ENCODE results near the gene SRD5A3.
A peak's percentile ranks its signal among the peaks of the same experiment; 100 is the strongest.
"Not testable (repeated sequence)": the region's sequence is repeated elsewhere in the genome, so short reads cannot be mapped to it uniquely, and the experiment has no call there.

Gene SRD5A3

GRCh38 chr4:55330241-55330640 lies 15.8 kb upstream of the SRD5A3 start:
- no peak overlapping the region for H3K4me3 Mint-ChIP-seq
- H3K4me1 Mint-ChIP-seq (ENCODE audit: low read depth): no peaks in the 10 kb centered on the region
- H3K27me3 Mint-ChIP-seq: peaks cover 19% of the 10 kb centered on the region
- peaks cover 4% of the 10 kb centered on the region for H3K9me3 Mint-ChIP-seq
- H3K36me3 Mint-ChIP-seq (ENCODE audit: low read depth): no peaks in the 10 kb centered on the region
- H3K27ac Mint-ChIP-seq: no peak overlapping the region

GRCh38 chr4:55336138-55337034 lies 9.7 kb upstream of the SRD5A3 start:
- H3K36me3 Mint-ChIP-seq (ENCODE audit: low read depth): no peaks in the 10 kb centered on the region
- H3K27ac Mint-ChIP-seq: peak overlapping the region; percentile 80
- peak overlapping the region; percentile 9 for H3K4me3 Mint-ChIP-seq
- H3K4me1 Mint-ChIP-seq (ENCODE audit: low read depth): peaks cover 21% of the 10 kb centered on the region
- H3K27me3 Mint-ChIP-seq: peaks cover 7% of the 10 kb centered on the region
- H3K9me3 Mint-ChIP-seq: no peaks in the 10 kb centered on the region

DNA sequence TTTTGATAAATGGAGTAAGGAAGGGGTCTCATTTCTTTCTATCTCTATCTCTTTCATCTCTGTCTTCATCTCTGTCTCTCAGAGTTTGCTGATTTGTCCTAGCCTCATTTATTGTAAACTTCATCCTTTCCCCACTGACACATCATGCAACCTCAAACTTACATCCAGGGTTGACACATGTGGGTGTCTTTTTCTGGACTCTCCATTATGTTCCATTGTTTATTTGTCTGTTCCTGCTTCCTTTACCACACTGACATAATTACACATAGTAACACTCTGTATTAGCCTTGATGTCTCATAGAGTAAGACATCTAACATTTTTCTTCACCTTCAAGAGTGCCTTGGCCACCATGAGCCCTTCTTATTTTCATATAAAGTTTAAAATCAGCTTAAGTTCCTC lies 8.1 kb upstream of the SRD5A3 start:
- Mint-ChIP-seq H3K36me3 (ENCODE audit: low read depth) (no peaks in the 10 kb centered on the region), H3K4me3 (no peak overlapping the region), H3K27me3 (peaks cover 7% of the 10 kb centered on the region)

GRCh38 chr4:55338486-55338885 lies 7.6 kb upstream of the SRD5A3 start:
- Mint-ChIP-seq H3K9me3 (no peaks in the 10 kb centered on the region), H3K4me1 (ENCODE audit: low read depth) (peaks cover 21% of the 10 kb centered on the region), H3K27me3 (peaks cover 7% of the 10 kb centered on the region), H3K36me3 (ENCODE audit: low read depth) (no peaks in the 10 kb centered on the region), H3K27ac (no peak overlapping the region), H3K4me3 (no peak overlapping the region)

More for the DNA sequence above, 8.1 kb upstream of the SRD5A3 start:
- Mint-ChIP-seq H3K27ac (peak overlapping the region; percentile 71), H3K9me3 (no peaks in the 10 kb centered on the region), H3K4me1 (ENCODE audit: low read depth) (peaks cover 21% of the 10 kb centered on the region)

DNA sequence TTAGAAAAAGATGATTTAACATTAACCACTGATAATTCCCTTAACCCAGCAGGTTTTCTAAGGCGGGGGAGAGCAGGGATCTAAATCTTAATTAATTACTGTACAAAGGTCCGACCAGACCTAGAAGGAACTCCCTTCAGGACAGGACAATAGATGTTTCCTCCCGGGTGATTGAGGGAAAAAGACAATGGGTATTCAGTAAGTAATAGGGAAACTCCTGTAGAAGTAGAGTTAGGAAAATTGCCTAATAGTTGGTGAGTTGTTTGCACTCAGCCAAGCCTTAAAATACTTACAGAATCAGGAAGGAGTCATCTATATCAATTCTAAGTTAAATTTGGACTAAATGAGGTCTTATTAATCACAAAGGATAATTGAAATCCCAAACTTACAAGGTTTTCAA lies 5.8 kb upstream of the SRD5A3 start:
- H3K27ac Mint-ChIP-seq: no peak overlapping the region
- peaks cover 28% of the 10 kb centered on the region for H3K4me1 Mint-ChIP-seq (ENCODE audit: low read depth)
- H3K36me3 Mint-ChIP-seq (ENCODE audit: low read depth): no peaks in the 10 kb centered on the region
- no peak overlapping the region for H3K4me3 Mint-ChIP-seq
- no peaks in the 10 kb centered on the region for H3K9me3 Mint-ChIP-seq
- peaks cover 3% of the 10 kb centered on the region for H3K27me3 Mint-ChIP-seq

- H3K36me3 Mint-ChIP-seq (ENCODE audit: low read depth): no peaks in the 10 kb centered on the region
- H3K27me3 Mint-ChIP-seq: no peaks in the 10 kb centered on the region
- no peaks in the 10 kb centered on the region for H3K9me3 Mint-ChIP-seq
- no peak overlapping the region for H3K4me3 Mint-ChIP-seq
- peaks cover 31% of the 10 kb centered on the region for H3K4me1 Mint-ChIP-seq (ENCODE audit: low read depth)
- no peak overlapping the region for H3K27ac Mint-ChIP-seq
Observed at GRCh38 chr4:55343887-55344286, 2.2 kb upstream of the SRD5A3 start.

DNA sequence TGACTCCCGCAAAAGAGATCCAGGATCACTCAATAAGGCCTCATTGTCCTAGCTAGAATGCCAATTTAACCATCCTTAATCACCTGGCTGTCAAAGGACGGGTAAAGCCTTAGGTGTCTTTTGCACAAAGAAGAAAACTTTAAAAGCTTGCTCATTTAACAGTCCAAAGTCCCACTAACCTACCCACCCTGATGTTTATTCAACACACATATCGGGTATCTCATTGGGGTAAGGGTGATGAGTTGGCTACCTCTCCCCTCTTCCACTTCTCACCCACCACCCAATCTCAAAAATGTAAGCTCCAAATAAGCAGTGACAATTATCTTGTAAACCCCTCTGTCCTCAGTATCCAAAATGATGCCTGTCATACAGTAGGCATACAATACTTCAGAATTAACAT lies 988 bp upstream of the SRD5A3 start:
- no peaks in the 10 kb centered on the region for H3K9me3 Mint-ChIP-seq
- H3K4me1 Mint-ChIP-seq (ENCODE audit: low read depth): peaks cover 31% of the 10 kb centered on the region
- no peaks in the 10 kb centered on the region for H3K27me3 Mint-ChIP-seq
- H3K27ac Mint-ChIP-seq: no peak overlapping the region
- no peaks in the 10 kb centered on the region for H3K36me3 Mint-ChIP-seq (ENCODE audit: low read depth)
- H3K4me3 Mint-ChIP-seq: no peak overlapping the region

- Mint-ChIP-seq H3K4me1 (ENCODE audit: low read depth) (peaks cover 33% of the 10 kb centered on the region), H3K27ac (peak overlapping the region; percentile 87), H3K36me3 (ENCODE audit: low read depth) (no peaks in the 10 kb centered on the region), H3K4me3 (peak overlapping the region; percentile 87), H3K27me3 (no peaks in the 10 kb centered on the region), H3K9me3 (no peaks in the 10 kb centered on the region)
Observed at GRCh38 chr4:55346851-55347255, 811 bp downstream of the SRD5A3 start.

DNA sequence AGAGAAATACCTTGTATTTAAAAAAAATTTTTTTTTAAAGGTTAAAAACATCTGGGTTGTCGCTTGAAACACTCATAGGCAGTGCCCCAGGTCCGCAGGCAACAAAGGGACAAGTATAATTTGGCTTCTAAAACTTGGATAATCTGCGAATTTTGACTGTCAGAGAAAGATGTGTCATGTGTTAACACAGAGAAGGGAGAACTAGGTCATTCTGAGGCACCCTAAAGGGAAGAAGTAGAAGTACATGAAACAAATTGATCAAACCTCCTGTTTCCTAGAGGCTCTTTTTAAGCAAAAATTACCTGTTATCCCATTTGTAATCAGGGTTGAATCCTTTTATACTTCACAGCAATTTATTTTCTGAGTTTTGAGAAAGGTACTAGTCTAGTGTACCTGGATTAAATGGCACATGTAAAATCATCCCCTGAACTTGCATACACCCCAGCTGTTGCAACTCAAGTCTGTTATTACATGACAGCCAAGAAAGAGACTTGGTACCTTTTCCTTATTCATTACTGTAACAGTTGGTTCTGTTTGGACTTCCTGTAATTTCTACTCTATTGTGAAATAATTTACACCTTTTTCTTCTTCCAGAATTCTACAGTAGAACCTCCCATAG lies 1.7 kb downstream of the SRD5A3 start:
- peak overlapping the region; percentile 87 for H3K4me3 Mint-ChIP-seq
- peaks cover 4% of the 10 kb centered on the region for H3K36me3 Mint-ChIP-seq (ENCODE audit: low read depth)
- peak overlapping the region; percentile 87 for H3K27ac Mint-ChIP-seq
- no peaks in the 10 kb centered on the region for H3K27me3 Mint-ChIP-seq
- H3K9me3 Mint-ChIP-seq: no peaks in the 10 kb centered on the region
- H3K4me1 Mint-ChIP-seq (ENCODE audit: low read depth): peaks cover 42% of the 10 kb centered on the region

GRCh38 chr4:55348466-55348865 lies 2.4 kb downstream of the SRD5A3 start:
- no peaks in the 10 kb centered on the region for H3K9me3 Mint-ChIP-seq
- H3K36me3 Mint-ChIP-seq (ENCODE audit: low read depth): peaks cover 11% of the 10 kb centered on the region
- H3K27me3 Mint-ChIP-seq: no peaks in the 10 kb centered on the region
- H3K27ac Mint-ChIP-seq: peak overlapping the region; percentile 87
- peak overlapping the region; percentile 50 for H3K4me3 Mint-ChIP-seq
- H3K4me1 Mint-ChIP-seq (ENCODE audit: low read depth): peaks cover 44% of the 10 kb centered on the region

DNA sequence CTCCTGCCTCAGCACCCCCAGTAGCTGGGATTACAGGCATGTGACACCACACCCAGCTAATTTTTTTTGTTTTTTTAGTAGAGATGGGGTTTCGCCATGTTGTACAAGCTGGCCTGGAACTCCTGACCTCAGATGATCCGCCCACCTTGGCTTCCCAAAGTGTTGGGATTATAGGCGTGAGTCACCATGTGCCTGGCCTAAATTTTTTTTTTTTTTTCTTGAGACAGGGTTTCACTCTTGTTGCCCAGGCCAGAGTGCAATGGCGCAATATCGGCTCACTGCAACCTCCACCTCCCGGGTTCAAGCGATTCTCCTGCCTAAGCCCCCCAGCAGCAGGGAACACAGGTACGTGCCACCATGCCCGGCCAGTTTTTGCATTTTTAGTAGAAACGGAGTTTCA lies 4.8 kb downstream of the SRD5A3 start:
- not testable (repeated sequence) for H3K27ac Mint-ChIP-seq, H3K4me3 Mint-ChIP-seq, H3K27me3 Mint-ChIP-seq, H3K9me3 Mint-ChIP-seq
- Mint-ChIP-seq H3K4me1 (ENCODE audit: low read depth) (peaks cover 32% of the 10 kb centered on the region), H3K36me3 (ENCODE audit: low read depth) (peaks cover 21% of the 10 kb centered on the region)

DNA sequence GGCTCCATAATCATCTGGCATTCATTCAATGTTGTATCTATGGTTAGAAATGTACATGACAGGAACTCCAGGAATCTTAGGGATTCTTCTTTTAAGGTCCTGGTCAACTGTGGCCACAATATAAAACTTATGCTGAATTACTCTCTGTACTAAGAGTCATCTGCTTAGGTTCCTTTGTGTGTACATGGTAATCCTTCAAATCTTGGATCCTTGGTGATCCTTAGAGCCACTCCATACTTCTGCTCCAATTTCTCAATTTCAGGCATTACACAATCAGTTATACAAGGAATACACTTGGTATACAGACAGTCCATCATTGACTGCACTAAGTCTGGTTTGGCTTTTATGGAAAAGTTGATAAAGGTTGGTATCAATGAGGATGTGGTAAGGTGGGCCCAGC lies 5.8 kb downstream of the SRD5A3 start:
- Mint-ChIP-seq H3K9me3 (no peaks in the 10 kb centered on the region), H3K4me1 (ENCODE audit: low read depth) (peaks cover 29% of the 10 kb centered on the region), H3K27ac (no peak overlapping the region), H3K27me3 (no peaks in the 10 kb centered on the region), H3K4me3 (no peak overlapping the region), H3K36me3 (ENCODE audit: low read depth) (peaks cover 21% of the 10 kb centered on the region)

DNA sequence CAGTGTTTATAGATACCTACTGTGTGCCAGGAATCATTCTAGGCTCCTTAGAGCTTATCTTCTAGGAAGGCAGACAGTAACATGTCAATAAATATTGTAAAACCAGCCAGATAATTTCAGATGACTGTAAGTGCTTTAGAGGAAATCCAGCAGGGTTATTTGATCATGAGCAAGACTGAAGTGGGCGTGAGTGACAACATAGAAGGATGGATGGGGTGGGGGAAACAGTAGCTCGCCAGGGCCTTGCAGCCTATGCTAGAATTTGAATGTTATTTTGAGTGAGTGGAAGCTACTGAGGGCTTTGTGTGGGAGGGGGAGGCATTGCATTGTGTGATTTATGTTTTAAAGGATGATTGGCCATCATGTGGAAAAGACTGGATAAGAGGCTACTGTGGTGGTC lies 6.7 kb downstream of the SRD5A3 start:
- no peak overlapping the region for H3K27ac Mint-ChIP-seq
- no peak overlapping the region for H3K4me3 Mint-ChIP-seq
- no peaks in the 10 kb centered on the region for H3K27me3 Mint-ChIP-seq
- no peaks in the 10 kb centered on the region for H3K9me3 Mint-ChIP-seq
- H3K36me3 Mint-ChIP-seq (ENCODE audit: low read depth): peaks cover 21% of the 10 kb centered on the region
- peaks cover 21% of the 10 kb centered on the region for H3K4me1 Mint-ChIP-seq (ENCODE audit: low read depth)

DNA sequence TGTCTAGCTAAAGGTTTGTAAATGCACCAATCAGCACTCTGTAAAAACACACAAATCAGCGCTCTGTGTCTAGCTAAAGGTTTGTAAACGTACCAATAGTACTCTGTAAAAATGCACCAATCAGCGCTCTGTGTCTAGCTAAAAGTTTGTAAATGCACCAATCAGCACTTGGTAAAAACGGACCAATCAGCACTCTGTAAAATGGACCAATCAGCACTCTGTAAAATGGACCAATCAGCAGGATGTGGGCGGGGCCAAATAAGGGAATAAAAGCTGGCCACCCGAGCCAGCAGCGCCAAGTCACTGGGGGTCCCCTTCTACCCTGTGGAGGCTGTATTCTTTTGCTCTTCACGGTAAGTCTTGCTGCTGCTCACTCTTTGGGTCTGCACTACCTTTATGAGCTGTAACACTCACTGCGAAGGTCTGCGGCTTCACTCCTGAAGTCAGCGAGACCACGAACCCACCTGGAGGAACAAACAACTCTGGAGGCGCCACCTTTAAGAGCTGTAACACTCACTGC lies 7.2 kb downstream of the SRD5A3 start:
- H3K9me3 Mint-ChIP-seq, H3K4me3 Mint-ChIP-seq, H3K27me3 Mint-ChIP-seq, H3K27ac Mint-ChIP-seq: not testable (repeated sequence)
- peaks cover 21% of the 10 kb centered on the region for H3K4me1 Mint-ChIP-seq (ENCODE audit: low read depth)
- peaks cover 21% of the 10 kb centered on the region for H3K36me3 Mint-ChIP-seq (ENCODE audit: low read depth)

GRCh38 chr4:55354648-55355047 lies 8.6 kb downstream of the SRD5A3 start:
- Mint-ChIP-seq H3K36me3 (ENCODE audit: low read depth) (peaks cover 21% of the 10 kb centered on the region), H3K4me1 (ENCODE audit: low read depth) (peaks cover 32% of the 10 kb centered on the region), H3K27me3 (no peaks in the 10 kb centered on the region), H3K9me3 (no peaks in the 10 kb centered on the region), H3K27ac (no peak overlapping the region), H3K4me3 (no peak overlapping the region)

Measured in stimulated activated naive CD8-positive, alpha-beta T cell treated with anti-CD3 and anti-CD28 coated beads, Interleukin-15, Interleukin-2, amounts not matched to agents 100 ng/mL and 50 ng/mL, for 24 hours (primary cell).